ENCODE measurements around the gene SLC39A11.
A peak's percentile ranks its signal among the peaks of the same experiment; 100 is the strongest.

The SLC39A11 gene

GRCh38 chr17:72924196-72924595 lies 168.3 kb downstream of the SLC39A11 start:
- Mint-ChIP-seq H3K27ac (no peak overlapping the region), H3K4me3 (no peak overlapping the region), H3K9me3 (no peaks in the 10 kb centered on the region), H3K4me1 (peaks cover 14% of the 10 kb centered on the region), H3K36me3 (ENCODE audit: low read depth) (no peaks in the 10 kb centered on the region), H3K27me3 (ENCODE audit: low read depth) (peaks cover 5% of the 10 kb centered on the region)
- TF ChIP-seq CTCF (IDR thresholded peaks at IDR 0.05; ENCODE audit: unreplicated experiment in 3 of 3): no peak

- Mint-ChIP-seq H3K4me1 (peaks cover 6% of the 10 kb centered on the region), H3K9me3 (peaks cover 2% of the 10 kb centered on the region), H3K36me3 (ENCODE audit: low read depth) (peaks cover 2% of the 10 kb centered on the region), H3K27me3 (ENCODE audit: low read depth) (peaks cover 5% of the 10 kb centered on the region), H3K27ac (peak overlapping the region in 1 of 3 experiments; percentile 11), H3K4me3 (no peak overlapping the region)
- TF ChIP-seq CTCF (IDR thresholded peaks at IDR 0.05; ENCODE audit: unreplicated experiment in 3 of 3): no peak
Observed at GRCh38 chr17:72922219-72922618, 170.3 kb downstream of the SLC39A11 start.

GRCh38 chr17:72921347-72922054 lies 171.0 kb downstream of the SLC39A11 start:
- Mint-ChIP-seq H3K4me3 (no peak overlapping the region), H3K4me1 (peaks cover 6% of the 10 kb centered on the region), H3K27ac (no peak overlapping the region), H3K36me3 (ENCODE audit: low read depth) (peaks cover 4% of the 10 kb centered on the region), H3K27me3 (ENCODE audit: low read depth) (peaks cover 5% of the 10 kb centered on the region), H3K9me3 (peaks cover 3% of the 10 kb centered on the region)
- TF ChIP-seq CTCF (IDR thresholded peaks at IDR 0.05; ENCODE audit: unreplicated experiment in 3 of 3): no peak

GRCh38 chr17:72920513-72920912 lies 172.0 kb downstream of the SLC39A11 start:
- no peak overlapping the region for H3K27ac Mint-ChIP-seq
- H3K36me3 Mint-ChIP-seq (ENCODE audit: low read depth): peaks cover 4% of the 10 kb centered on the region
- TF ChIP-seq CTCF (IDR thresholded peaks at IDR 0.05; ENCODE audit: unreplicated experiment in 3 of 3): no peak
- no peak overlapping the region for H3K4me3 Mint-ChIP-seq
- H3K4me1 Mint-ChIP-seq: peaks cover 6% of the 10 kb centered on the region
- H3K27me3 Mint-ChIP-seq (ENCODE audit: low read depth): peaks cover 8% of the 10 kb centered on the region
- peaks cover 3% of the 10 kb centered on the region for H3K9me3 Mint-ChIP-seq

- Mint-ChIP-seq H3K36me3 (ENCODE audit: low read depth) (peaks cover 4% of the 10 kb centered on the region), H3K27me3 (ENCODE audit: low read depth) (peaks cover 8% of the 10 kb centered on the region), H3K9me3 (peaks cover 3% of the 10 kb centered on the region), H3K4me3 (no peak overlapping the region), H3K27ac (no peak overlapping the region), H3K4me1 (peaks cover 2% of the 10 kb centered on the region)
- TF ChIP-seq CTCF (IDR thresholded peaks at IDR 0.05; ENCODE audit: unreplicated experiment in 3 of 3): no peak
Observed at GRCh38 chr17:72916991-72917390, 175.5 kb downstream of the SLC39A11 start.

- TF ChIP-seq CTCF (IDR thresholded peaks at IDR 0.05; ENCODE audit: unreplicated experiment in 3 of 3): no peak
- peaks cover 3% of the 10 kb centered on the region for H3K9me3 Mint-ChIP-seq
- H3K27ac Mint-ChIP-seq: no peak overlapping the region
- peaks cover 4% of the 10 kb centered on the region for H3K36me3 Mint-ChIP-seq (ENCODE audit: low read depth)
- peaks cover 8% of the 10 kb centered on the region for H3K27me3 Mint-ChIP-seq (ENCODE audit: low read depth)
- H3K4me1 Mint-ChIP-seq: no peaks in the 10 kb centered on the region
- no peak overlapping the region for H3K4me3 Mint-ChIP-seq
Observed at GRCh38 chr17:72915625-72916081, 176.8 kb downstream of the SLC39A11 start.
